H1 (cell line): ENCODE data around the gene TGFBI. TPM values are rescaled to one million over a fixed set of nuclear protein-coding genes. Genes with fewer than 3 reads are reported as not detected.

Experiments
- CTCF ChIA-PET: fragments of 300-600 bp; sonication (Branson Sonifier 250); formaldehyde crosslinking; loops from one replicate; lab custom pipeline; 2021; ENCODE audit not compliant: partially characterized antibody; lab: Charles Lee
- POLR2A ChIA-PET: fragments of 300-600 bp; sonication (Branson Sonifier 250); formaldehyde crosslinking; loops from one replicate; lab custom pipeline; 2021; ENCODE audit warnings: inconsistent platforms; ENCODE audit not compliant: partially characterized antibody; lab: Charles Lee
- DNase-seq, 2 experiments: peaks; one replicate each; pipeline versions ENCODE4 v3.0.0 to v3.0.0-alpha.2; 2010 to 2022; ENCODE audit warnings: low spot score in 2 of 2, low read depth in 1 of 2, mixed read lengths in 1 of 2
- FAIRE-seq: peaks from 2 replicates; lab custom pipeline; 2011; peaks lifted over from hg19 to GRCh38; lab: Jason Lieb, UNC
- H2AFZ ChIP-seq: 2 replicates; pipeline ENCODE4 v1.8.1; 2012; ENCODE audit warnings: low read length, inconsistent platforms
- H2AK5ac ChIP-seq: 2 replicates; pipeline ENCODE4 v1.6.1; 2013; ENCODE audit warnings: low read depth, low read length
- H2BK120ac ChIP-seq: replicated peaks from 2 replicates; pipeline ENCODE3; 2013; ENCODE audit warnings: low read depth, low read length, inconsistent platforms
- H2BK12ac ChIP-seq: 2 replicates; pipeline ENCODE4 v1.6.1; 2013; ENCODE audit warnings: low read depth, low read length
- H2BK15ac ChIP-seq: 2 replicates; pipeline ENCODE4 v1.6.1; 2013; ENCODE audit warnings: low read length
- H2BK20ac ChIP-seq: 2 replicates; pipeline ENCODE4 v1.6.1; 2013; ENCODE audit warnings: low read length
- H2BK5ac ChIP-seq: 2 replicates; pipeline ENCODE4 v1.6.1; 2013; ENCODE audit warnings: low read depth, low read length
- H3K14ac ChIP-seq: 2 replicates; pipeline ENCODE4 v1.6.1; 2013; ENCODE audit warnings: inconsistent platforms; ENCODE audit not compliant: insufficient read length
- H3K18ac ChIP-seq: 2 replicates; pipeline ENCODE4 v1.6.1; 2013; ENCODE audit warnings: low read length; ENCODE audit errors: extremely low read depth
- H3K23ac ChIP-seq: 2 replicates; pipeline ENCODE4 v1.6.1; 2013; ENCODE audit warnings: inconsistent platforms; ENCODE audit not compliant: insufficient read length
- H3K23me2 ChIP-seq: 2 replicates; pipeline ENCODE4 v1.6.1; 2013; ENCODE audit warnings: low read depth, low read length
- H3K27ac ChIP-seq: 2 replicates; pipeline ENCODE4 v1.6.1; 2011; ENCODE audit warnings: low read depth, low read length, inconsistent platforms
- H3K27me3 ChIP-seq, 4 experiments: replicated peaks in 1 of 4; 1 replicate in 1 of 4; 2 replicates in 3 of 4; pipeline versions ENCODE4 v1.6.1 to v1.8.1; 2011 to 2013; ENCODE audit warnings: low read length in 3 of 4, mild to moderate bottlenecking in 3 of 4, inconsistent platforms in 2 of 4, mixed read lengths in 2 of 4, moderate library complexity in 1 of 4; ENCODE audit not compliant: control insufficient read depth in 3 of 4, insufficient read depth in 3 of 4; ENCODE audit errors: extremely low read depth in 1 of 4
- H3K36me3 ChIP-seq, 4 experiments: 2 replicates each; pipeline versions ENCODE4 v1.6.1 to v1.8.1; 2011 to 2013; ENCODE audit warnings: mild to moderate bottlenecking in 4 of 4, low read length in 3 of 4, moderate library complexity in 2 of 4, control low read depth in 1 of 4, inconsistent platforms in 1 of 4; ENCODE audit not compliant: insufficient read depth in 4 of 4, control insufficient read depth in 2 of 4
- H3K4ac ChIP-seq: replicated peaks from 2 replicates; pipeline ENCODE3; 2013; ENCODE audit warnings: low read length, low read depth, mixed read lengths, inconsistent platforms; ENCODE audit not compliant: insufficient read length
- H3K4me1 ChIP-seq, 4 experiments: replicated peaks in 1 of 4; 1 replicate in 1 of 4; 2 replicates in 3 of 4; pipeline versions ENCODE4 v1.6.1 to v1.8.1; 2011 to 2013; ENCODE audit warnings: low read length in 3 of 4, inconsistent platforms in 2 of 4, mixed read lengths in 1 of 4; ENCODE audit not compliant: insufficient read depth in 4 of 4, control insufficient read depth in 3 of 4
- H3K4me2 ChIP-seq, 2 experiments: 2 replicates each; pipeline versions ENCODE4 v1.6.1 to v1.8.1; 2011 to 2013; ENCODE audit warnings: low read depth in 2 of 2, low read length in 2 of 2, control low read depth in 1 of 2, inconsistent platforms in 1 of 2, mild to moderate bottlenecking in 1 of 2; ENCODE audit not compliant: insufficient read depth in 1 of 2
- H3K4me3 ChIP-seq, 4 experiments: fragments of 200-600, 300-600 bp in 1 of 4; sonication (generic), shearing (Covaris generic), sonication (Bioruptor Twin) in 1 of 4; 2 replicates each; pipeline versions ENCODE4 v1.5.1 to v1.8.1; 2011 to 2016; ENCODE audit warnings: low read length in 4 of 4, low read depth in 3 of 4, control low read depth in 2 of 4, inconsistent platforms in 2 of 4, mild to moderate bottlenecking in 2 of 4, mixed read lengths in 1 of 4, moderate library complexity in 1 of 4; ENCODE audit not compliant: insufficient read depth in 2 of 4; ENCODE audit errors: extremely low read depth in 1 of 4
- H3K56ac ChIP-seq: replicated peaks from 2 replicates; pipeline ENCODE3; 2013; ENCODE audit warnings: low read depth, mild to moderate bottlenecking, mixed read lengths, low read length, inconsistent platforms; ENCODE audit not compliant: insufficient read length
- H3K79me1 ChIP-seq: 2 replicates; pipeline ENCODE4 v1.6.1; 2013; ENCODE audit warnings: low read depth, low read length, control low read depth
- H3K79me2 ChIP-seq, 2 experiments: 2 replicates each; pipeline versions ENCODE4 v1.6.1 to v1.8.1; 2012 to 2013; ENCODE audit warnings: low read length in 2 of 2, mild to moderate bottlenecking in 2 of 2, inconsistent platforms in 1 of 2; ENCODE audit not compliant: insufficient read depth in 2 of 2, control insufficient read depth in 1 of 2
- H3K9ac ChIP-seq, 4 experiments: replicated peaks in 1 of 4; 1 replicate in 1 of 4; 2 replicates in 3 of 4; pipeline versions ENCODE4 v1.6.1 to v1.8.1; 2011 to 2013; ENCODE audit warnings: low read depth in 3 of 4, low read length in 3 of 4, control low read depth in 2 of 4, mild to moderate bottlenecking in 2 of 4, moderate library complexity in 2 of 4, inconsistent platforms in 1 of 4; ENCODE audit errors: extremely low read depth in 1 of 4
- H3K9me3 ChIP-seq, 2 experiments: 2 replicates each; pipeline versions ENCODE4 v1.6.1 to v1.8.1; 2012 to 2013; ENCODE audit warnings: mild to moderate bottlenecking in 2 of 2, moderate library complexity in 2 of 2, control low read depth in 1 of 2, inconsistent platforms in 1 of 2, low read depth in 1 of 2, low read length in 1 of 2, mixed read lengths in 1 of 2; ENCODE audit not compliant: insufficient read depth in 2 of 2
- H4K20me1 ChIP-seq, 2 experiments: replicated peaks in 1 of 2; 2 replicates each; pipeline versions ENCODE3 to v1.8.1; 2011 to 2013; ENCODE audit warnings: inconsistent platforms in 2 of 2, low read length in 2 of 2, mild to moderate bottlenecking in 1 of 2; ENCODE audit not compliant: insufficient read depth in 2 of 2, control insufficient read depth in 1 of 2
- H4K5ac ChIP-seq: 2 replicates; pipeline ENCODE4 v1.6.1; 2013; ENCODE audit warnings: low read length, low read depth, mixed read lengths, inconsistent platforms; ENCODE audit not compliant: insufficient read length
- H4K8ac ChIP-seq: 2 replicates; pipeline ENCODE4 v1.8.0; 2013; ENCODE audit warnings: mild to moderate bottlenecking, moderate library complexity, low read length, inconsistent platforms; ENCODE audit not compliant: insufficient read depth; ENCODE audit errors: extremely low read depth
- H4K91ac ChIP-seq: replicated peaks from 2 replicates; pipeline ENCODE3; 2013; ENCODE audit warnings: low read length, mixed read lengths, inconsistent platforms; ENCODE audit not compliant: insufficient read length
- CHD2 ChIP-seq: IDR thresholded peaks from 2 replicates; pipeline ENCODE4 v1.6.1; 2012; ENCODE audit warnings: low read length, improper control_type of control experiment
- POLR2AphosphoS5 ChIP-seq: IDR thresholded peaks from 2 replicates; pipeline ENCODE4 v1.6.1; 2011; ENCODE audit warnings: low read depth, low read length
- SIN3A ChIP-seq, 2 experiments: IDR thresholded peaks in 1 of 2; conservative IDR thresholded peaks in 1 of 2; 2 replicates each; pipeline ENCODE4 v1.6.1; 2011 to 2012; ENCODE audit warnings: low read length in 2 of 2, improper control_type of control experiment in 1 of 2, low read depth in 1 of 2, mild to moderate bottlenecking in 1 of 2
- WGBS, 2 experiments: shearing (Covaris generic) in 1 of 2; methylation state at CpG; one replicate each; pipeline versions ENCODE4 v1.1.6 to v1.1.7; 2013 to 2015; ENCODE audit warnings: low lambda C conversion rate in 2 of 2, mixed read lengths in 2 of 2, inconsistent platforms in 1 of 2, low coverage in 1 of 2, missing lambda C conversion rate in 1 of 2; ENCODE audit not compliant: insufficient replicate concordance in 2 of 2, insufficient coverage in 1 of 2, insufficient read length in 1 of 2; ENCODE audit errors: extremely low coverage in 1 of 2, missing lambda C conversion rate in 1 of 2; 5-methylcytosine and 5-hydroxymethylcytosine counted together
- polyA plus RNA-seq, 7 experiments: library from polyadenylated mRNA; depleted of rRNA in 3 of 7; stranded (reverse) in 5 of 7; unstranded in 2 of 7; fragments of >200 nt in 5 of 7; fragments of 200-250 nt in 2 of 7; gene quantifications; 1 replicate in 5 of 7; 2 replicates in 1 of 7; 4 replicates in 1 of 7; pipeline versions ENCODE4 v1.2.1 to v1.2.3, GENCODE V29; 2011 to 2013; ENCODE audit warnings: missing spikeins in 2 of 7, mixed read lengths in 2 of 7
- total RNA-seq: library from RNA; stranded (reverse); fragmentation: NEBNext Ultra II Directional; extraction: Animal tissue kit (Norgen Biotek cat#: 25700); gene quantifications from 2 replicates; pipeline ENCODE4 v1.2.1, GENCODE V29; 2021

Gene TGFBI
- total and polyA plus RNA-seq, 2 of the 8 experiments (the other 6 are each of a cell fraction or from before 2014, with no cell fraction given) = 6.0 to 8.5 TPM

DNA sequence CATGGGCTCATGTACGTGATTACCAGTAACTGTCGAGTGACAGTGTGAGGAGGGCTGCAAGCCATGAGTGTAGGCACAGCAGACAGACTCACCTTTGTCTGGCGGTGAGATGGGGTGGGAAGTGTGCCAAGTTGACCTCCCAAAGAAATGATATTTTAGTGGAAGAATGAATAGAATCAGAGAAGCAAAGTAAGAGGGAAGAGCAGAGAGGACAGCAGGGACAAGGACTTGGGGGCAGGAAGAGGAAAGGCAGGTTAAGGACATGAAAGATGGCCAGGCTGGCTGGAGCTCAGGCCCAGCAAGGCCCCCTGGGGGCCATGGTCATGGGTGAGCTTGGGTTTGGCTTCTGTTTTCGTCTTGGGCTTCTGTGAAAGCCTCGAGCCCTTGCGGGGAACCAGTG, 20.2 kb downstream of the TGFBI start:
- no peaks in the 10 kb centered on the region for H3K23me2 ChIP-seq
- H4K20me1 ChIP-seq = no peaks in the 10 kb centered on the region
- H3K4me3 ChIP-seq = no peak overlapping the region
- no peak overlapping the region for H3K4ac ChIP-seq
- no peaks in the 10 kb centered on the region for H3K9me3 ChIP-seq
- H3K4me1 ChIP-seq = no peaks in the 10 kb centered on the region
- no peak overlapping the region for H2BK12ac ChIP-seq
- H4K8ac ChIP-seq = no peak overlapping the region
- WGBS, 2 experiments = 96% methylated on average over 6 of the region's 6 CpGs; no CpG with 5 or more reads in 1 of the 2 experiments
- H4K5ac ChIP-seq = no peak overlapping the region
- ChIA-PET CTCF (interaction anchor here (0.6 to 1.6 kb wide), 3 partner anchors 9 to 749 kb away, joined by 3 to 9 read pairs (median 3); no protein-coding TSS in a partner anchor), POLR2A (no interaction called here)
- DNase-seq (no peak), FAIRE-seq (no peak)
- H4K91ac ChIP-seq = no peak overlapping the region
- H3K23ac ChIP-seq = no peak overlapping the region
- H2BK20ac ChIP-seq = no peak overlapping the region
- H3K56ac ChIP-seq = no peak overlapping the region
- H3K4me2 ChIP-seq = no peak overlapping the region
- H2AFZ ChIP-seq = no peak overlapping the region
- no peak overlapping the region for H3K27ac ChIP-seq
- H3K79me2 ChIP-seq = no peaks in the 10 kb centered on the region
- H3K14ac ChIP-seq = no peak overlapping the region
- no peaks in the 10 kb centered on the region for H3K27me3 ChIP-seq
- H3K79me1 ChIP-seq = no peaks in the 10 kb centered on the region
- H2BK5ac ChIP-seq = no peak overlapping the region
- no peaks in the 10 kb centered on the region for H3K36me3 ChIP-seq
- no peak overlapping the region for H2BK120ac ChIP-seq
- H2BK15ac ChIP-seq = no peak overlapping the region
- no peak overlapping the region for H2AK5ac ChIP-seq
- no peak overlapping the region for H3K9ac ChIP-seq
- no peak overlapping the region for H3K18ac ChIP-seq
- TF ChIP-seq SIN3A (conservative IDR thresholded peaks at IDR 0.05 in 1 of 2, IDR thresholded peaks at IDR 0.05 in 1 of 2; ENCODE audit: low read depth in 1 of 2, low read length in 2 of 2) (no peak), POLR2AphosphoS5 (no peak), CHD2 (no peak)
